HL-60 (cell line): ENCODE measurements around the gene USP24.

Source experiments
- DNase-seq, 2 experiments: peaks; one replicate each; pipeline ENCODE4 v3.0.0-alpha.2; 2010 to 2020; ENCODE audit warnings: low read depth in 1 of 2, low spot score in 1 of 2
- H3K27ac ChIP-seq: fragments of 250-450 bp; sonication (Bioruptor Pico); replicated peaks from 2 replicates; pipeline ENCODE4 v1.5.1; 2020; ENCODE audit warnings: mild to moderate bottlenecking, moderate library complexity
- H3K27me3 ChIP-seq: fragments of 250-450 bp; sonication (Bioruptor Pico); 2 replicates; pipeline ENCODE4 v1.5.1; 2021; ENCODE audit warnings: mild to moderate bottlenecking, moderate library complexity; ENCODE audit not compliant: insufficient read depth, poor library complexity, severe bottlenecking
- H3K4me3 ChIP-seq: replicated peaks from 2 replicates; pipeline ENCODE4 v1.5.1; 2011; ENCODE audit warnings: mild to moderate bottlenecking, control low read depth, low read length; ENCODE audit not compliant: insufficient read depth
- CTCF ChIP-seq: IDR thresholded peaks from one replicate; pipeline ENCODE4 v1.5.1; 2011; ENCODE audit warnings: low read length, control low read depth, inconsistent platforms; ENCODE audit not compliant: insufficient read depth
- GABPA ChIP-seq: IDR thresholded peaks from 2 replicates; pipeline ENCODE4 v1.6.1; 2012; ENCODE audit warnings: low read depth
- POLR2AphosphoS5 ChIP-seq: IDR thresholded peaks from 2 replicates; pipeline ENCODE4 v1.6.1; 2012; ENCODE audit warnings: low read depth
- REST ChIP-seq: IDR thresholded peaks from 2 replicates; pipeline ENCODE4 v1.6.1; 2012; ENCODE audit warnings: low read depth; ENCODE audit not compliant: insufficient replicate concordance
- SPI1 ChIP-seq: IDR thresholded peaks from 2 replicates; pipeline ENCODE4 v1.6.1; 2012; ENCODE audit warnings: low read depth, mild to moderate bottlenecking, borderline replicate concordance

Gene USP24

GRCh38 chr1:55061000-55061705 is 154.0 kb downstream of the USP24 start:
- Histone ChIP-seq H3K27me3 (no peaks in the 10 kb centered on the region), H3K4me3 (no peak overlapping the region), H3K27ac (no peak overlapping the region)
- no peak for TF ChIP-seq CTCF
- TF ChIP-seq GABPA: no peak
- no peak for TF ChIP-seq SPI1
- no peak for TF ChIP-seq REST
- no peak for TF ChIP-seq POLR2AphosphoS5
- no peak for DNase-seq

DNA sequence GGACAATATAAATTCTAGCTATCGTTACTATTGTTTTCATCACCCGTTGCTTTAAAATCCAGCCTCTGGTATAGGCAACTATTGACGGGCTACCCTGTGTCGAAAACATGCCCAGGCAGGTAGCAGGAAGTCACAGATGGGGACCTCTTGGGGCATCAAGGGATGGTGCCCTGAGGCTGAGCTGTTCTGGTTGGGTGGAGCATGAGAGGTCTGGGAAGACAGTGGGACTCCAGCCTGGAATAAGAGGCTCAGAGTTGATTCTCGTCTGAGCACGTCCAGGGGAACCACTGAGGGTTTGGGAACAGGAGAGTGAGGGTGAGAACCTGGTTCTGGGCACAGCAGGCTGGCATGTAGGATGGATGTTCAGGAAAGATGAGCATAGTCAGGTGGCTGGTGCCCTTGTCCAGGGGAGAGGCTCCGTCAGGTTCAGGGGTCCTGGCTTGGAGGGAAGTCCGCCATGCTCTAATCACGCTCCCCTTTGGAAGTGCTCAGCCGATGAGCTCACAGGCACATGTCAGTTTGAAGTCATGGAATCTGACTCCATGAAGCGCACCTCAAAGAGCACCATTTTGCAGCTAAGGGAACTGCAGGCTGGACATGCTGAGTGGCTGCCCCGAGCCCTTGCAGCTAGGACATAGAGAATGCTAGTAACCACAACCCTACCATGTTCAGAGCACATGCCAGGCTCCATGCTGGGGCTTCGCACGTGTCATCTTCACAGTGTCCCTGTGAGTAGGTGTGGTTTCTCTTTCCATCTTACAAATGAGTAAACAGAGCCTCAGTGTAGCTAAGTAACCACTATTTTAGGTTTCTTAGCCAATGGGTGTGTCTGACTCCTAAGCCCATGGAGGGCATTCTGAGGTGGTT is 154.8 kb downstream of the USP24 start:
- no peak overlapping the region for H3K4me3 ChIP-seq
- no peak for DNase-seq
- no peak for TF ChIP-seq SPI1
- TF ChIP-seq CTCF: no peak
- TF ChIP-seq POLR2AphosphoS5: no peak
- TF ChIP-seq GABPA: no peak
- TF ChIP-seq REST: no peak
- no peaks in the 10 kb centered on the region for H3K27me3 ChIP-seq
- H3K27ac ChIP-seq: no peak overlapping the region

- TF ChIP-seq GABPA: no peak
- no peak for TF ChIP-seq SPI1
- TF ChIP-seq REST: no peak
- no peak for TF ChIP-seq CTCF
- no peak for TF ChIP-seq POLR2AphosphoS5
- no peaks in the 10 kb centered on the region for H3K27me3 ChIP-seq
- no peak for DNase-seq
- no peak overlapping the region for H3K27ac ChIP-seq
- H3K4me3 ChIP-seq: no peak overlapping the region
Measured at GRCh38 chr1:55059302-55060132, 155.6 kb downstream of the USP24 start.
